Suppressor macrophage (primary cell): Measurements from ENCODE around the gene XPR1.
A peak's percentile ranks its signal among the peaks of the same experiment; 100 is the strongest.

Source experiments
- DNase-seq, 4 experiments: peaks; one replicate each; pipeline ENCODE4 v3.0.0-alpha.2; 2020 to 2022

Gene XPR1

GRCh38 chr1:180893614-180894013, 261.8 kb downstream of the XPR1 start:
- DNase-seq: no peak

GRCh38 chr1:180896161-180896560, 264.3 kb downstream of the XPR1 start:
- no peak for DNase-seq

- no peak for DNase-seq
Measured at GRCh38 chr1:180898441-180899219, 266.8 kb downstream of the XPR1 start.

- no peak for DNase-seq
Measured at GRCh38 chr1:180899262-180899661, 267.4 kb downstream of the XPR1 start.

- DNase-seq: no peak
Measured at GRCh38 chr1:180901076-180901990, 269.5 kb downstream of the XPR1 start.

GRCh38 chr1:180902541-180902940, 270.7 kb downstream of the XPR1 start:
- no peak for DNase-seq

- no peak for DNase-seq
Measured at GRCh38 chr1:180905927-180906326, 274.1 kb downstream of the XPR1 start.

GRCh38 chr1:180906511-180906910, 274.7 kb downstream of the XPR1 start:
- DNase-seq: no peak

- no peak for DNase-seq
Measured at GRCh38 chr1:180907313-180908055, 275.7 kb downstream of the XPR1 start.

- DNase-seq: no peak
Measured at GRCh38 chr1:180908074-180908765, 276.4 kb downstream of the XPR1 start.

GRCh38 chr1:180909005-180909414, 277.2 kb downstream of the XPR1 start:
- no peak for DNase-seq

GRCh38 chr1:180909462-180909976, 277.7 kb downstream of the XPR1 start:
- DNase-seq: no peak

GRCh38 chr1:180911640-180912191, 279.9 kb downstream of the XPR1 start:
- DNase-seq: no peak

- DNase-seq: peak in 2 of 4 experiments; percentile 31 to 41
Measured at GRCh38 chr1:180912211-180912800, 280.5 kb downstream of the XPR1 start.

- DNase-seq: peak; percentile 55 to 76 (median 66)
Measured at GRCh38 chr1:180912801-180913565, 281.2 kb downstream of the XPR1 start, which contains the start of gene KIAA1614. KIAA1614 (plus strand) TSS chr1:180912897; CDS start chr1:180913244, 347 bp downstream.

GRCh38 chr1:180915426-180915965, 283.7 kb downstream of the XPR1 start:
- no peak for DNase-seq

- DNase-seq: no peak
Measured at GRCh38 chr1:180916012-180916770, 284.4 kb downstream of the XPR1 start.

GRCh38 chr1:180916771-180917170, 284.9 kb downstream of the XPR1 start:
- no peak for DNase-seq
